NCI-H226 (cell line): ENCODE results near the gene DLK2.
A peak's percentile ranks its signal among the peaks of the same experiment; 100 is the strongest.
"Not testable (repeated sequence)": the region's sequence is repeated elsewhere in the genome, so short reads cannot be mapped to it uniquely, and the experiment has no call there.

Experiments used
- DNase-seq: peaks from one replicate; pipeline ENCODE4 v3.0.0-alpha.2; 2015

DLK2 gene, protein sequence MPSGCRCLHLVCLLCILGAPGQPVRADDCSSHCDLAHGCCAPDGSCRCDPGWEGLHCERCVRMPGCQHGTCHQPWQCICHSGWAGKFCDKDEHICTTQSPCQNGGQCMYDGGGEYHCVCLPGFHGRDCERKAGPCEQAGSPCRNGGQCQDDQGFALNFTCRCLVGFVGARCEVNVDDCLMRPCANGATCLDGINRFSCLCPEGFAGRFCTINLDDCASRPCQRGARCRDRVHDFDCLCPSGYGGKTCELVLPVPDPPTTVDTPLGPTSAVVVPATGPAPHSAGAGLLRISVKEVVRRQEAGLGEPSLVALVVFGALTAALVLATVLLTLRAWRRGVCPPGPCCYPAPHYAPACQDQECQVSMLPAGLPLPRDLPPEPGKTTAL

GRCh38 chr6:43455531-43456428 lies at the start of gene DLK2:
Gene DLK2, minus strand, starts transcription at chr6:43455548. Its CDS starts 723 bp downstream, at chr6:43454825.
- peak; percentile 29 for DNase-seq

DNA sequence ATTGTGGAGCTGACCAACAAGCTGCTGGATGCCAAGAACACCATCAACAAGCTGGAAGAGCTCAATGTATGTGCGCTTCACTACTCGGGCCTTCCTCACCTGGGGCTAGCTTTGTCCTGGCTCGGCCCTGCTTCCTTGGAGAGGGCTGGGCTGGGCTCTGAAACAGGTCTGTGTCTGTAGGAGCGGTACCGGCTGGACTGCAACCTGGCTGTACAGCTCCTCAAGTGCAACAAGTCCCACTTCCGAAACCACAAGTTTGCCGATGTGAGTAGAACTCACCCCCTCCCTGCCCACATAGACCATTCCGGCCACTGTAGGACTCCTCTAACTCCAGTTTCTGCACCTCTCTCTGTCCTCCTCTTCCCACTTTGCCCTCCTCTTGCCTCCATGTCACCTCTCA lies 48.1 kb upstream of the DLK2 start:
- no peak for DNase-seq

DNA sequence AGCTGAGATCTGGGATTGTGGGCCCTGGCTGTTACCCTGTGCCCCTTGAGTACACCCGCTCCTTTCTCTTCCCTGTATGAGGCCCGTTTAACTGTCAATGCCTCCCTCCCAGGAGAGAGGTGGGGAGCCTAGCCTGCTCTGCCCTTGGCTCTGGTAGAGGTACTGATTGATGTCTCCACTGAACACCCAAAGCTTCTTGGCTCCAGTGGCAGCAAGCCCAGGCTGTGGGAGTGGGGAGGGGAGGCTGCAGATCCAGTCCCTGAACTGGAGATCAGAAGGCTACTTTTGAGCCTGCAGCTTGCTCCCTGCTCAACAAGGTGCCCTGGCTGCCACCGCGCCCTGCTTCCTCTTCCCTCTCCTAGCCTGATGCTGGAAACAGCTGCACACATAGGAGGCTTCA lies 47.3 kb upstream of the DLK2 start:
- no peak for DNase-seq

- no peak for DNase-seq
Measured at GRCh38 chr6:43500921-43501320, 45.6 kb upstream of the DLK2 start.

- no peak for DNase-seq
Measured at GRCh38 chr6:43499028-43499815, 43.9 kb upstream of the DLK2 start.

DNA sequence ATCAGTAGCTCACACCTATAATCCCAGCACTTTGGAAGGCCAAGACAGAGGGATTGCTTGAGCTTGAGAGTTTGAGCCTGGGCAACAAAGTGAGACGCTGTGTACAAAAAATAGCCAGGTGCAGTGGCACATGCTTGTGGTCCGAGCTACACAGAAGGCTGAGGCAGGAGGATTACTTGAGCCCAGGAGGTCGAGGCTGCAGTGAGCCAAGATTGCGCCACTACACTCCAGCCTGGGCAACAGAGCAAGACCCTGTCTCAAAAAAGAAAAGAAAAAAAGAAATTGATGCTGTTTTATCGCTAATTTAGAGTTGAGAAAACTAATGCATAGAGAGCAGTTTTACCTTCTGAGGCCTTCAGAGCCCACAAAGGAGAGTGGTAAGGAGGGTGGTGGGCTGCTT lies 42.9 kb upstream of the DLK2 start:
- DNase-seq: not testable (repeated sequence)

GRCh38 chr6:43497689-43498088 lies 42.3 kb upstream of the DLK2 start:
- DNase-seq: no peak

- DNase-seq: no peak
Measured at GRCh38 chr6:43497129-43497396, 41.7 kb upstream of the DLK2 start.

GRCh38 chr6:43496370-43497128 lies 41.2 kb upstream of the DLK2 start:
- DNase-seq: peak; percentile 62

GRCh38 chr6:43495409-43495941 lies 40.1 kb upstream of the DLK2 start:
- peak; percentile 53 for DNase-seq

DNA sequence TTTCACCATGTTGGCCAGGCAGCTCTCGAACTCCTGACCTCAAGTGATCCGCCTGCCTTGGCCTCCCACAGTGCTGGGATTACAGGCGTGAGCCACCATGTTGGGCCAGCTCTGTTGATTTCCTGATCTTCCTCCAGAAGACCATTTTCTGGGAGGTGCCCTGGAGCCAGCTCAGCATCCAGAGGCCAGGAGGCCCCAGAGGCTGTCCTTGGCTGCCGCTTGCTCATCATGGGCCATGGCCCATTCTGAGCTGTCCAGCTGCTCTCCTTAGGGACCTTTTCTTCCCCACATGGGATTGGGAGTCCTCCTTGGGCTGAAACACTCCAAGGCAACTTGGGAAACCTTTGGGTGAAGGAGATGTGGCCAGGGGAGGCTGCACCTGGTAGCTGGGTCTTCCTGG lies 39.4 kb upstream of the DLK2 start:
- no peak for DNase-seq

DNA sequence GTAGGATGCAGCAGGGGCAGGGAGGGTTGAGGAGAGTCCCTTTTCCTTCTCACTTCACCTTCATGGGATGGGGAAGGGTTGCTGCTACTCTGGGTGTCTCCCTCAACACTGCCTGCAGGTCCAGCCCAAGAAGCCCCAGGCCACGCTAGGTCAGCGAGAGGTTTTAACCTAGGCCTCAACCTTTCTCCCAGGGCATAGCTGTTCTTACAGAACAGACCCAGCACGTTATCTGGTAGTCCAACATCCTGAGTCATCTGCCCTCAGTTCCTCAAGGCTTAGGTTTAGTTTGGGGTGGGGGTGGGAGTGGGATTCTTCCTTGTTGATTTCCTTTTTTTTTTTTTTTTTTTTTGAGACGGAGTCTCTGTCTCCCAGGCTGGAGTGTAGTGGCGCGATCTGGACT lies 39.0 kb upstream of the DLK2 start:
- DNase-seq: no peak

- DNase-seq: no peak
Measured at GRCh38 chr6:43493833-43494232, 38.5 kb upstream of the DLK2 start.

- DNase-seq: no peak
Measured at GRCh38 chr6:43493230-43493629, 37.9 kb upstream of the DLK2 start.

- DNase-seq: no peak
Measured at GRCh38 chr6:43492673-43493072, 37.3 kb upstream of the DLK2 start.

GRCh38 chr6:43491750-43492661 lies 36.7 kb upstream of the DLK2 start:
- DNase-seq: peak; percentile 79

DNA sequence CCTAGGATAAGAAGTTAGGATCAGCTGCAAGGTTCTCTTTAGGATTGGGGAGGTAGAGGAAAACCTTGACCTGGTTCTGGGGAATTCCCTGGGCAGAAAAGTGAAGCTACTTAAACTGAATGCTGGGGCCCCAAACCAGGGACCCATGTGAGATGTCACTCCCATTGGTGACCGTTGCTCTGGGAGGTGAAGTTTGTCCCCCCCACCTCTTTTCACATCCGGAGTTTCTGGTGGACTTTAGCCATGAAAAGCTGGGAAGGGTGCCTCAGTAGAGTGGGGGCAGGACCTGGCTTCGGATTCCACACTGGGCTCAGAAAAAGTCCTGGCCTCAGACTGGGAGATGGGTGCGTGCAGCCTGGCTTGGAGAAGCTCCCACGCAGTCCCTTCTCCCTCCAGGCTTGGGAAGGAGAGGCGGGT lies 35.2 kb upstream of the DLK2 start:
- DNase-seq: no peak

- no peak for DNase-seq
Measured at GRCh38 chr6:43489277-43490072, 34.1 kb upstream of the DLK2 start.

DNA sequence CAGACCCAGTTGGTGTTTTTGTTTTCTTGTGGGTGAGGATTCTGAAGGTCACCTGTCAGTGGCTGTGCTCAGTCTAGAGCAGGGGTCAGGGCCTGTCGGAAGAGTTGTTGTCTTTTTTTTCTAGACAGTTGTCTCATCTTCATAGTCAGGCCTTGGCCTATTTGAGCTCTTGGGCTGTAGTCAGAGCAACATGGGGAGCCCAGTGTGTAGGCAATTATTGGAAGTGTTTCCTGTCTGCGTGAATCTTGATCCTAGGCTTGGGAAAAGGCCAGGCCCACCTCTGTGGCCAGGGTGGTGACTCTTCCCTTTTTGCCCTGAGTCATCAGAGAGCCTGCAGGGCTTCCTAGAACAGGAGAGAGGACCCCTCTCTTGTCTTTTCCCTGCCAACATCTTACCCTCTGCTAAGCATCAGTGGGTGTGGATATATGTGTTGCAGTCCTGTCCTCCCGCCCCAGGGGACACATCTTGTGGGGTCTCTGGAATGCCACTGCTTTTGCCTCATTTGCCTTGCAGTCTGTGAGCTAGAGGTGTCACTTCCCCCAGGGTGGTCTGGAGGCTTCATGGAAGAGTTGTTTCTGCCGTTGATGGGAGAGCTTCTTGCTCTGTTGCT lies 33.4 kb upstream of the DLK2 start:
- DNase-seq: no peak
